ENCODE measurements around the gene DAB2IP.
"Not testable (repeated sequence)": the region's sequence is repeated elsewhere in the genome, so short reads cannot be mapped to it uniquely, and the experiment has no call there.

DAB2IP gene

GRCh38 chr9:121776739-121777637 is 125.6 kb downstream of the DAB2IP start:
- no peak for DNase-seq (ENCODE audit: low read depth)

- DNase-seq (ENCODE audit: low read depth): no peak
Observed at GRCh38 chr9:121778252-121779225, 127.1 kb downstream of the DAB2IP start.

- no peak for DNase-seq (ENCODE audit: low read depth)
Observed at GRCh38 chr9:121779381-121780117, 128.1 kb downstream of the DAB2IP start.

- no peak for DNase-seq (ENCODE audit: low read depth)
Observed at GRCh38 chr9:121780177-121781040, 129.0 kb downstream of the DAB2IP start.

- DNase-seq (ENCODE audit: low read depth): no peak
Observed at GRCh38 chr9:121781145-121781548, 129.7 kb downstream of the DAB2IP start.

GRCh38 chr9:121781701-121782464 is 130.4 kb downstream of the DAB2IP start:
- no peak for DNase-seq (ENCODE audit: low read depth)

GRCh38 chr9:121782514-121783110 is 131.2 kb downstream of the DAB2IP start:
- no peak for DNase-seq (ENCODE audit: low read depth)

GRCh38 chr9:121783111-121783510 is 131.7 kb downstream of the DAB2IP start:
- DNase-seq (ENCODE audit: low read depth): no peak

- DNase-seq (ENCODE audit: low read depth): no peak
Observed at GRCh38 chr9:121783521-121784507, 132.4 kb downstream of the DAB2IP start.

- DNase-seq (ENCODE audit: low read depth): no peak
Observed at GRCh38 chr9:121784731-121785411, 133.4 kb downstream of the DAB2IP start.

GRCh38 chr9:121785673-121786542 is 134.5 kb downstream of the DAB2IP start:
- no peak for DNase-seq (ENCODE audit: low read depth)

GRCh38 chr9:121786543-121786948 is 135.1 kb downstream of the DAB2IP start:
- DNase-seq (ENCODE audit: low read depth): no peak

- no peak for DNase-seq (ENCODE audit: low read depth)
Observed at GRCh38 chr9:121786998-121787422, 135.6 kb downstream of the DAB2IP start.

- no peak for DNase-seq (ENCODE audit: low read depth)
Observed at GRCh38 chr9:121788686-121789366, 137.4 kb downstream of the DAB2IP start.

- DNase-seq (ENCODE audit: low read depth): no peak
Observed at GRCh38 chr9:121790841-121791240, 139.4 kb downstream of the DAB2IP start.

- not testable (repeated sequence) for DNase-seq (ENCODE audit: low read depth)
Observed at GRCh38 chr9:121792476-121792875, 141.0 kb downstream of the DAB2IP start.
